B cell (primary cell): ENCODE results near the gene DAO.

Source experiments
- CTCF ChIP-seq: fragments of 200-600 bp; IDR thresholded peaks from one replicate; pipeline ENCODE4 v1.8.0; 2022; ENCODE audit warnings: antibody characterized with exemption, mild to moderate bottlenecking
- EZH2 ChIP-seq: IDR thresholded peaks from 2 replicates; pipeline ENCODE4 v1.6.1; 2012; ENCODE audit warnings: borderline replicate concordance, low read depth, mild to moderate bottlenecking, moderate library complexity, low read length; ENCODE audit not compliant: insufficient read depth, poor library complexity, severe bottlenecking

DNA sequence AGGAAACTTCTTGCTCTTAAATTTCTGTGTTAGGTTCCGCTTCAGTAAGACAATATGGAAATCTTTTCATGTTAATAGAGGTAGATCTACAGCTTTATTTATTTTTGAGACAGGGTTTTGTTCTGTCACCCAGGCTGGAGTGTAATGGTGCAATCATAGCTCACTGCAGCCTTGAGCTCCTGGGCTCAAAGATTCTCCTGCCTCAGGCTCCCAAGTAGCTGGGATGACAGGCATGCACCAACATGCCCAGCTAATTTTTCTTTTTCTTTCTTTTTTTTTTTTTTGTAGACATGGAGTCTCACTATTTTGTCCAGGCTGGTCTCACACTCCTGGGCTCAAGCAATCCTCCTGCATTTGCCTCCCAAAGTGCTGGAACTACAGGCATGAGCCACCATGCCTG is 70.1 kb downstream of the DAO start:
- TF ChIP-seq CTCF, result no peak
- TF ChIP-seq EZH2, result no peak
